Right kidney (tissue), 1 donor: ENCODE results near the gene MRTO4.
A peak's percentile ranks its signal among the peaks of the same experiment; 100 is the strongest.
"Not testable (repeated sequence)": the region's sequence is repeated elsewhere in the genome, so short reads cannot be mapped to it uniquely, and the experiment has no call there.

Experiments used
- DNase-seq: peaks from one replicate; pipeline ENCODE4 v3.0.0-alpha.2; 2016

The MRTO4 gene

GRCh38 chr1:19222573-19222972 lies 29.0 kb upstream of the MRTO4 start:
- DNase-seq = no peak

DNA sequence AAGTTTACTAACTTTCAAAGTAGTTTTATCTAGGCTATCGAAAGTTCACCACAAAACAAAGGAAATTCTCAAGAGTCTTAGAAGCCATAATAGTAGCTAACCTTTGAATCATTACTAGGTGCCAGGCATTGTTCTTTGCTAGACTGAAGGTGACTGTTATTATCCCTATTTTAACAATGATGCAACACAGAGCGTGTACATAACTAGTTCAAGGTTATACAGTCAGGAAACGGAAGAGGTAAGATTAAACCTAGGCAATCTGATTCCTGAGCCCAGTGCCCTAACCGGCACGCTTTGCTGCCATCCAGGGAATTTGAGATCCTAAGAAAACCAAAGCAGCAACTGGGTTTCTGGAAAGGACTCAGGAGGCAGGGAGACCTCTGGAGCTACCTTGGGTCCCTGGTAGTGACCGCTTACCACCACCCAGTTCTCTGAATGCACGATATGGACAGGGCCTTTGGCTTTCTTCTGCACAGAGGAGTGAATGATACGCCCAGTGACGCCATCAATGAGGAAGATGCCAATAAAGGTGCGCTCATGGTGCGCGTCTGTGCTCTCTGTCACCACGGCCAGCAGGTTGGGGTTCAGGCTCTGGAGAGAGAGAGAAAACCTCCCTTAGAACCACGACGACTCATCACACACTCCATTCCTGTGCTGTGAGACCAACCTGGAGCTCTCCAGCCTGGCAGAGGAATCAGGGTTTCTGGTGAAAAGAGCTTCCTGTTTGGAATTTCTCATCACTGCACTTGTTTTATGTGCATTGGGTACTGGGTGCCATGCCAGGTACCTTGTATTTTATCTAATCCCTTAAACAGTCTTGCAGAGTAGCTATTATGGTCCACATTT lies 28.4 kb upstream of the MRTO4 start:
- DNase-seq = no peak

DNA sequence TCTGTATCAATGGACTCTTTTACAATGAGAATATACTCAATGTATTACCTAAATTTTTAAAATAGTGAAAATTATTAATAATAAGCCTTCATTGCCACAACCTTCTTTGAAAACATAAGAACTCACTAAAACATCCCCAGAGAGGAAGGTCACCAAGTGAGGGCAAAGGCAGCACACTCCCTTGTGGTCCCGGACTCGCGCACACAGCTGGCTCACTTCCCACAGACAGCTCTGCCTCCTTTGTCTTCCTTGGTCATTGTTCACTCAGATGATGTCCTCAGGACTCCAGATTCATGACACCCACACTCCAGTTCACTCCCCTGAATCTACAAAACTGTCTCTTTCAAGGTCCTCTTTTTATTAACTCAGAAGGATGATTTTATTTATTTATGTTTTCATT lies 22.4 kb upstream of the MRTO4 start:
- DNase-seq = no peak

GRCh38 chr1:19229828-19230325 lies 21.7 kb upstream of the MRTO4 start:
- no peak for DNase-seq

DNA sequence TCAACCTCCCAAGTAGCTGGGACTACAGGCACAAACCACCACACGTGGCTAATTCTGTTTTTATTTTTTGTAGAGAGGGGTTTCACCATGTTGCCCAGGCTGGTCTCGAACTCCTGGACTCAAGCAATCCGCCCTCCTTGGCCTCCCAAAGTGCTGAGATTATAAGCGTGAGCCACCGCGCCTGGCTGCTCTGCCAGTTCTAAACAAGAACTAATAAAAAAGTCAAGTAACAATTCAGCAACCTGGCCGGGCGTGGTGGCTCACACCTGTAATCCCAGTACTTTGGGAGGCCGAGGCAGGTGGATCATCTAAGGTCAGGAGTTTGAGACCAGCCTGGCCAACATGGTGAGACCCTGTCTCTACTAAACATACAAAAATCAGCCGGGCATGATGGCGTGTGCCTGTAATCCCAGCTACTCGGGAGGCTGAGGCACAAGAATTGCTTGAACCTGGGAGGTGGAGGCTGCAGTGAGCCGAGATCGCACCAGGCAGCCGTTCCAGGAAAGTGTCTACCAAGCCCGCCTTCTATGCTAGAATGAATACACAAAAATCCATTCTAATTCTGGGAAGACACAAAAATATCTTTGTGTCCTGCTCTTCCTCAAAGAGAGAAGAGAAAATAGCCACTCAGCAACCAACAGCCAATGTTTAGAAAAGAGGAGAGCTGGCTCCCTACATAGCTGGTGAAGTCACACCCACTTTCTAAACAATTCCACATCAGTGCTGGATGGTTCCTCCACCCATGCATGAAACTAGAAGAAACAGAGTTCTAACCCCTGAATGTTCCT lies 19.7 kb upstream of the MRTO4 start:
- DNase-seq = not testable (repeated sequence)

DNA sequence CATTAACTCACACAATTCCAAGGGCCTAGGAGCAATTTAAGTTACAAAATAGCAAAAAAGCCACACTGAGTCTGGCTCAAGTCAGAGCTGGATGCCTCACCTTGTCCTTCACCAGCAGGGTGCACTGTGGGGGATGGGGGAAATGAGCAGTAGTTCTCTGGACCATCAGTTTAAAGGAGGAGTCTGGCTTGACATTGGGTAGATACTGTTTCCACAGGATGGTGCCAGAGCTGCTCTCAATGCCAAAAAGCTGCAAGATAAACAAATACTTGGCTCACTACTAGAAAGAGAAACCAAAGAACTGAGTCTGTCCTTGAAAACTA lies 19.1 kb upstream of the MRTO4 start:
- DNase-seq = no peak

DNA sequence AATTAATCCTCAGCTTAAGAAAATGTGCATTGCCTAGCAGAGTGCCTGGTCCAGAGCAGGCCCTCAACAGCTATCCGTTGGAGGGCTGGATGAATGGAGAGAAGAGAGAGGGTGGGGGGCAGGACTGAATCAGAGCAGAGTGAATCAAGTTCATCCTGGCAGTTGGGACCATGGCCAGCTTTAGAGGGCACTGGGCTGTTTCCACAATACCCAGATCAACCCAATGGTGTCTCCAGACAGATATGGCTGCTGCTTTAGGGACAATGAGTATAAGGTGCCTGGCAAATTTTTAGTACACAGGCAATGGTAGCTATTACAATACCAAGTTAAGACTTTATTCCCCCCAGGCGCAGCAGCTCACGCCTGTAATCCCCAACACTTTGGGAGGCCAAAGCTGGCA lies 17.4 kb upstream of the MRTO4 start:
- DNase-seq = no peak

DNA sequence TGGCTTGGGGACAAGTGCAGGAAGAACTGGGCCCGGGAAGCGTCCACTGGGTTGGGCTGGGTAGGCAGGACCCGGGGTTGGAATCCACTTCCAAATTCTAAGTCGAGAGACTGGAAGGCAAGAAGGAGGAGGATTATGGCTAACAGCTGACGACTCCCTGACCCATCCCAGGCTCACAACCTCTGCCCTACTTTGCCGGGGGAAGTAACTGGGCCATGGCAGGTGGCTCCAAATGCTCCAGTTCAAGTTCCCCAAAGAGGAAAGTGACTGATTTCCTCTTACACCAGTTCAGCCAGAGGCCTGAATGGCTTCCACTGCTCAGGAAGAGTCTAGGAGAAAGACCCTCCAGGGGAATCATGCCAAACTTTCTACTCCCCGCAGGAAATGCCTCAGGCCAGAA lies 11.7 kb upstream of the MRTO4 start:
- DNase-seq = no peak

GRCh38 chr1:19240673-19241538 lies 10.7 kb upstream of the MRTO4 start:
- peak; percentile 19 for DNase-seq

- no peak for DNase-seq
These were observed 838 bp upstream of the MRTO4 start for GRCh38 chr1:19250629-19251304.

GRCh38 chr1:19254416-19254815 lies 2.8 kb downstream of the MRTO4 start:
- no peak for DNase-seq

DNA sequence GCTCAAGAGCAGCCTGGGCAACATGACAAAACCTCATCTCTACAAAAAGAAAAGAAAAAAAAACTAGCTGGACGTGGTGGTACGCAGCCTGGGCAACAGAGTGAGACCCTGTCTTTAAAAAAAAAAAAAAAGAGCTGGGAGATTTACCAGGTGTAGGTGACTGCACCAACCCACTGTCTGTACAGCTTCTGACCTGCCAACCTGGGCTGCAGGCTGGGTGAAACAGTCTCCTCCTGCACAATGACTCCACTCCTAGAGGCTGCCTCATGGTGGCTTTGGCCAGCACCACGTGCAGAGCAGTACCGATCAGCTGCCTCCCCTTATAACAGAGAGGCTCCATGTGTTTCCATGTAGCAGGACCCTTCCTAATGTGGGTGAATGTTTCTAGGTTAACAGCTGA lies 3.7 kb downstream of the MRTO4 start:
- no peak for DNase-seq

GRCh38 chr1:19256301-19256700 lies 4.7 kb downstream of the MRTO4 start:
- DNase-seq = not testable (repeated sequence)

- DNase-seq = no peak
These were observed 5.7 kb downstream of the MRTO4 start for GRCh38 chr1:19257178-19257914.

GRCh38 chr1:19258353-19258752 lies 6.7 kb downstream of the MRTO4 start:
- DNase-seq = no peak

DNA sequence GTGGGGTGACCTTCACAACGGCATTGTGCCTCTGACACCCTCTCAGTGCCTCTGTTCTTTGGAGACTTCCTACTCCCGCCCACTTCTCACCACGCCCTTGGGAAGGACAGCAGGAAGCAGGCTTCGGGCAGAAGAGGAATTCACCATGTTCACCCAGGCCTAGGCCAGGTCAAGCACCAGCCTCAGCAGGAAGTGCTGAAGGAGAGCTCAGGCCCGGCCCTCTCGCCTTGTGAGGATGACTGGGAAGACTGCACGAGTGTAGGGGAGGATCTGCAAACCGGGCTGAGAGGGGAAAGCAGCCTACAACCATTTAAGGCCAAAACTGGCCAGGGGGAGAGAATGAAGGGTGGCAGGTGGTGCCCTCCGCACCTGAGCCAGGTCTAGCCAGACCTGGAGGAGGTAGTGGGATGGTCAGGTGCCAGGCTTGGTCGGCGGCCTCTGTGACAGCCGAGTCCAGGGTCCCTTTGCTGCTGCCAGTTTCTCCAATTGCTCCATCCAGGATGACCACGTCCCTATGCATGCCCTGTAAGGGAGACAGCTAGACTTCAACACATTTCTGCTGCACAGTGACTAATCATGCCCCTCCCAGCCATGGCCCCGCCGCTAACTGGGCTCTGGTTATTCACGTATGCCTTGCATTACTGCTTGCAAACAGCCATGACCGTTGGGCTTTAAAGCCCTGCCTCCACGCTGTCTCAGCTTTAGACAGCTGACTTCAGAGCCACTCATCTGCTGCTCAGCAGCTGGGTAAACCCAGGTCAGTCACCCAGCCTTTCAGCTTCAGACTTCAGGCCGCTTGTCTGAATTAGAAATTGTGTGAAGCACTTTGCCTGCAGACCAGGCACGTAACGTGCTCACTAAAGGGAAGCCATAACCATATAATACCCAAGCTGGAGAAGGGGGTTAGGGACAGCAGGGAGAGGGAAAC lies 8.9 kb downstream of the MRTO4 start:
- DNase-seq = no peak

- no peak for DNase-seq
These were observed 10.4 kb downstream of the MRTO4 start for GRCh38 chr1:19262047-19262446.

DNA sequence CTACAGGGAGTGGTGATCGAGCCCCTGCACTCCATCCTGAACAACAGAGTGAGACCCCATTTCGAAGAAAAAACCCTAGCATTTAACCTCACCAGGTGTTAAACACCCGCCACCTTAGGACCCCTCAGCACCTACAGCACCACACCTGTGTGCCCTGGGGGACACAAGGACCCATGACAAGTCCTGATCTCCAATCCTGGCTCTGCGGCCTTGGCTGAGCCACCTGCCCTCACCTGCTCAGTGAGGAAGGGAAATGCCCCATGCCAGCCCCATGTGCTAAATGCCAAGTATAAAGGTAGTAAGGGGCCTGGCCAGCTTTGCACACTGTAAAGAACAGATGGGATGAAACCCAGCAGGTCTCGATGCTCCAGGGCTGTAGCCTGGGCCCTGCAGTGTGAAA lies 11.1 kb downstream of the MRTO4 start:
- no peak for DNase-seq

DNA sequence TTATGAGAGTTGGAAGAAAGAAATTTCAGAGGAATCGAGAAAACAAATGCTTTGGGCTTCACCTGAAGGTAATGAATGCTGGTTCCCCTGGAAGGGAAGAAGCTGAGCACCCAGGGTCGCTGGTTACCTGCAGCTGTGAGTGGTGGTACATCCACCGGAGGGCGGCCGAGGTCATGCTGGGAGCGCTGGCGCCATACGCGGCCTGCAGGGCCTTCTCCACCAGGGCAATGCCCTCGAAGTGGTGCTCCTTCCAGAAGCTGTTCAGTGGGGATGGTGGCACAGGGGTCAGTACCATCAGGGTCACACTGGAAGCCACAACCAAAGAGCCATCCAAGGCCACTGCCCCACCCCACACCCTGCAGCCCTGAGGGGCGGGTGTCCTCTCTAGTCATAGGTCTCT lies 16.8 kb downstream of the MRTO4 start:
- no peak for DNase-seq
